GM19324 (cell line): ENCODE measurements around the gene A2M.

Source experiments
- ATAC-seq: cut with Tn5 transposase; IDR thresholded peaks from one replicate; pipeline ENCODE4 v1.9.1; 2021; ENCODE audit warnings: mild to moderate bottlenecking, moderate library complexity; ENCODE audit not compliant: unreplicated experiment, low FRiP score

Gene A2M

DNA sequence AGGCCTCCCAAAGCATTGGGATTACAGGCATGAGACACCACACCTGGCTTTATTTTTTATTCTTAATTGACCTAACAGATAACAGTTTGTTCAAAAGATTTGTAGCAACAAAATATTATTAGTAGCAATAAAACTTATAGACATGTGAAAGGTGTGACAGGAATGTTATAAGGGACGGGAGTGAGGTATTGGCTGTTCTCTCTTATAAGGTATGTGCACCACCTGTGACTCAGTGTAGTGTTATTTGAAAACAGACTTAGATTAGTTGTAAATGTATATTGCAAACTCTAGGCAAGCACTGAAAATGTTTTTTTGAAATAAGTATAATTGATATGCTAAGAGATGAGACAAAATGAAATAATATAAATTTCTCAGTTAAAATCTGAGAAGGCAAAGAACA, 68.6 kb downstream of the A2M start:
- no peak for ATAC-seq

DNA sequence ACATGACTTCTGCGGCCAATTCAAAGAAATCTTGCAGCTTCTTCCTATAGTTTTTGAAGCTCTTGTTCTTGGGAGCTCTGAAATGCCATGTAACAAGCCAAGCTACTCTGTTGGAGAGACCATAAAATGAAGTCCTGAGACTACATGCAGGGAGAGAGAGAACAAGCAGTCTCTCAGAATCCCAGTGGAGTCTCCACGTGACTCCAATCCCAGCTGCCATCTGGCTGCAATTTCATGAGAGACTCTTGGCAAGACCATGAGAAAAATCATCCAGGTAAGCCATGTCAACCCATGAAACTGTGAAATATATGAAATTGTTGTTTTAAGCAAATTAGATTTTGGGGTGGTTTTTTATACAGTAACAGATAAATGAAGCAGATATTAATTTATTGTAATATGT, 72.0 kb downstream of the A2M start:
- no peak for ATAC-seq

DNA sequence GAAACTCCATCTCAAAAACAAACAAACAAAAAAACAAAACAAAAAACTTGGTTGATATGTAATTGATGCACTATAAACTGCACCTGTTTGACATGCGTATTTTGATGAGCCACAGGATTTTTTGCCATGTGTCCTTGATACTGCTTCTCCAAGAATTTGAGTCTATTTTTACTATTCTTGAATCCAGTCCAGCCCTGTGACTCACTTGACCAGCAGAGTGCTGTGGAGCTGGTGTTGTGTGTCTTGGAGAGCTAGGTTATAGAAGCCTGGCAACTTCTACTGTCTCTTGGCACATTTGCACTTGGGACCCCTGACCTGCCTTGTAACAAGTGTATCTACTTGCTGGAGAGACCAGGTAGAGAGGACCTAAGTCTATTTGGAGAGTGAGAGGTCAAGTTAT, 74.4 kb downstream of the A2M start:
- no peak for ATAC-seq

DNA sequence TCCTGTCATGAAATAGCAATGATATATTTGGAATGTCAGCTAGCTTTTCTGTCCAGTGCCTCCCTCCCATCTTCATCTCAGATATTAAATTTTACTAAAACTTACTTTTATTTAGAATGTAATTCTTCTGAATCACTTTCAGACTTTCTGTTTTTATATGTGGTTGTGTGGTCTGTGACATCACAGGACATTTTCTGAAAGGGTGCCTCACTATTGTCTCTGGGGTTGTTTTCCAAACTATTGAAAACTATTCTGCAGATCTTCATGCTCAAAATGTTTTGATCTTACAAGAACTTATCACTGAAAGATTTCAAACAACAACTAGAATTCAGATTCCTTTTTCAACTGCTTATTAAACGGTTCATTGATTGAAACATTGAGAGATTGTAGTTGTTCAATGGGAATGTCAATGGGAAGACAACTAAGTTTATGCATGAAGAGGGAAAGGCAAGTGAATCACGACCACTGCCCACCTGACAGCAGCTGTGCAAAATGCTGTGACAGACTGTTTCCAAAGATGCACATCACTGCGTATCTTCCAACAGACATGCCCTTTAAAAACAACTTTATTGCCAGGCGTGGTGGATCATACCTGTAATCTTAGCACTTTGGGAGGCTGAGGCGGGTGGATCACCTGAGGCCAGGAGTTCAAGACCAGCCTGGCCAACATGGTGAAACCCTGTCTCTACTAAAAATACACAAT, 75.1 kb downstream of the A2M start:
- ATAC-seq, result no peak

DNA sequence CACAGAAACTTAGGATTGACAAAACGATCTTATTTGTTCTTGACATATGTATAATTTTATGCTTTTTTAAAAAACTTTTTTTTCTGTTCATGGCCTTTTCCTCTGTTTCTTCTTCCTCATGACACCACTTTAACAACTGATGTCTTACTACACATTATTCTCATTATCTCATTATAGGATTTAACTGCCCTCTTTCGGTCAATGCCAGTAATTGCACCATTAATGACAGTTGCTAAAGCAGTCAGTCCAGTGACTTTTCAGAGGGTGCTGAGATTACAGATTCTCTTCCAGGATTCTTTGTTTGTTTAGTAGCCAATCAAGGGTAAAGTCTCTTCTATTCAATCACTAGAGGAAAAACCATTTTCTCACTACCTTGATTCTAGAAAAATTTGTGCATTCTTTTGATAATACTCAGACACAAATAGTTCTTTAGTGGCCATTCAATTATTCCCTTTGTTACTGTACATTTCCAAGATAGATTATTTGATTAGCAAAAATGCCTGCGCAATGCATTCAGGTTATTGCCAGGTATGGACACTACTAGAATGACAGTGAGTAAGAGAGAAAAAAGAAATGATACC, 76.2 kb downstream of the A2M start:
- no peak for ATAC-seq

DNA sequence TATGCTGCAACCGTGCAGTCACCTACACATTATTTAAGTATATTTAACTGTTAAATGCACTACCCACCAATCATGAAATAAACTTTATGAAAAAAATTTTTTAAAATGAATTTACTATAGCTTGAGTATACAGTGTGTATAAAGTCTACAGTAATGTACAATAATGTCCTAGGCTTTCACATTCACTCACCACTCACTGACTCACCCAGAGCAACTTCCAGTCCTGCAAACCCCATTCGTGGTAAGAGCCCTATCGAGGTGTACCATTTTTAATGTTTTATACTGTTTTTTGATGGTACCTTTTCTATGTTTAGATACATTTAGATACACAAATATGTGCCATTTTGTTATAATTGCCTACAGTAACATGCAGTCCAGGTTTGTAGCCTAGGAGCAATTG, 78.3 kb downstream of the A2M start:
- ATAC-seq, result no peak

DNA sequence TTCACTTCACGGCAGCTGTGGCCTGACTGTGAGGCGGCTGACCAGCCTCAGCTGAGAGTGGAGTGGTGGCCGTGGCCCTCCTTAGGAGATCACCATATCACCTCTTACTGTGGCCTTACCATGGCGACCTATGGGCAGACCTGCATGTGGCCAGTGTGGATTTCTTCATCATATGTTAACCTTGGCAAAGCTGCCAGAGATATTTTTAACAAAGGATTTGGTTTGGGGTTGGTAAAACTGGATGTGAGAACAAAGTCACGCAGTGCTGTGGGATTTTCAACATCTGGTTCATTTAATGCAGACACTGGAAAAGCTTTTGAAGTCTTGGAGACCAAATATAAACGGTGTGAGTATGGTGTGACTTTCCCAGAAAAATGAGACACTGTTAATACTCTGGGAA, 79.5 kb downstream of the A2M start:
- ATAC-seq, result no peak

DNA sequence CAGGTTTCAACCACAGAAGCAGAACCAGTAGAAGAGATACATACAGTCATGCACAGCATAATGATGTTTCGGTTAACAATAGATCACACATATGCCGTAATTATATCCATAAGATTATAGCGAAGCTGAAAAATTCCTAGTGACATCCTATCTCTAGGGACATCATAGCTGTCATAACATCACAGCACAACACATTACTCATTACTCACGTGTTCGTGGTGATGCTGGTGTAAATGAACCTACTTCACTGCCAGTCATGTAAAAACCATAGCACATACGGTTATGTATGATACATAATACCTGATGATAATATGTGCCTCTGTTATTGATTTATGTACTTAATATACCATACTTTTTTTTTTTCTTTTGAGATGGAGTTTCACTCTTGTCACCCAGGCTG, 81.6 kb downstream of the A2M start:
- no peak for ATAC-seq

DNA sequence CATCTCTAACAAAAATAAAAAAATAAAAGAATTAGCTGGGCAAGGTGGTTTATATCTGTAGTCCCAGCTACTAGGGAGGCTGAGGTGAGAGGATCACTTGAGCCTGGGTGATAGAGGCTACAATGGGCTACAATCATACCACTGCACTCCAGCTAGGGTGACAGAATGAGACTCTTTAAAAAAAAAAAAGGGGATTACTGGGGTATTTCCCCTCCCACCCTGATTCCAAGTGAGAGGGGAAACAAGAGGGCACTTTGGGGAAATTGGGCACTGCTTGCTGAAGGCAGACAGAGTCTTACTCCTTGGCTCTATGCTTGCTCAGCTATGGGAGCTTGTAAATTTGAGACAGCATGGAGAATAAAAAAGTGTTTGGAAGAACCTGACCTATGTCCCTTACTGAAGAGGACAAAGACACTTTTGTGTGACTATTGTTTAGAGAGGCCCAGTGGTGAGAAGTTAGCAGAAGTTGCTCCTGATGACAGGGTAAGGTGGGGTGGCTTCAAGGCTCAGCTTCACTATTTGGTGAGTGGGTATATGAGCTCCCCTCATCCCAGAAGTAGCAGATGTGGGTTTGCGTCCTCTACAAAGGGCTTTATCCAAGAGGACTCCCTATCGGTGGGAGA, 82.3 kb downstream of the A2M start:
- no peak for ATAC-seq

DNA sequence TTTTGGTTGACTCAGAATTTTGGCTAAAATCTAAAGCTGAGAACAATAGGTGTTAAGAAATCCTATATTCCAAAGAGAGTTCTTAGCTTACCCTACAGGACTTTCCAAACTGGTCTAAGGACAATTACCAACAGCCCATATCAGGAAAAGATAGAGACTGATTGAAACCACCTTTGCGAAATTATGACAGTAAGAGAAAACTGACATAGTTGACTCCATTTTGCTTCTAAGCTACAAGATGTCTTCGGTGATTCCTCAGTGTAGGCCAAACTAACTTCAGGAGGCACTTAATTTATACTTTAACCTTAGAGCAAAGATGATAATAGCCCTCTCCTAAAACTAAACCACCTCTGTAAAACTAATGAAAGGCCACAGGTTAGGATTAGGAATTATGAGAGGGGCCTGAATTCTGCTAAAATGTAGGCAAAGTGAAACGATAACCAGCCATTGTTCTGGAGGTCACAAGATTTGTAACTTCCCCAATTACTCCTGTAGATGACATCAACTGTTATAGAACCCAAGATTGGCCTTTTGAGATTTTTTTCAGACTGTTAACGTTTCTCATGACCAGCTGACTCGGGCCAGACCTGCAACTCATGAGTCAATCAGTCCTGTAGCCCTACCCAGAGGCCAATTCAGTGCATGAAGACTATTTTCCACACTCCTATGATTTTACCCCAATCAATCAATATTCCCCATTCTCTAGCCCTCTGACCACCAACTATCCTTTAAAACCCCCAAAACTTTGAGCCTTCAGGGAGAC, 83.3 kb downstream of the A2M start:
- ATAC-seq, result no peak

DNA sequence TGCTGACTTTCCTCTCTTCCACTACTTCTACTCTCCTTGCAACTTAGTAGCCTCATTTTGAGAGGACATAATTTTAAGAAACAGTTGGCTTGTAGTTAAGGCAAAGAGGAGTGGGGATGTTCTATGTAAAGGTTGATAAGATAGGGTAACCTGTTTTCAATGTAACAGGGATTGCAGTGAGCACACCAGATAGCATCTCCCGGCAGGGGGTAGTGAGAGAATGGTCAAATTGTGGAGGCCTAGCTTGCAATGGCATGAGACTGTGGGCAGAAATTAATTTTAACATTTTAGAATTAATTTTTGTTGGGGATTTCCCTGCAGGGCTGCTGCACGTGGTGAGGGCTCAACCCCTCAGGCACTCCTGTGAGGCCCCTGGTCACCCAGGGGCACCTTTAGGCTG, 84.9 kb downstream of the A2M start:
- ATAC-seq, result no peak

DNA sequence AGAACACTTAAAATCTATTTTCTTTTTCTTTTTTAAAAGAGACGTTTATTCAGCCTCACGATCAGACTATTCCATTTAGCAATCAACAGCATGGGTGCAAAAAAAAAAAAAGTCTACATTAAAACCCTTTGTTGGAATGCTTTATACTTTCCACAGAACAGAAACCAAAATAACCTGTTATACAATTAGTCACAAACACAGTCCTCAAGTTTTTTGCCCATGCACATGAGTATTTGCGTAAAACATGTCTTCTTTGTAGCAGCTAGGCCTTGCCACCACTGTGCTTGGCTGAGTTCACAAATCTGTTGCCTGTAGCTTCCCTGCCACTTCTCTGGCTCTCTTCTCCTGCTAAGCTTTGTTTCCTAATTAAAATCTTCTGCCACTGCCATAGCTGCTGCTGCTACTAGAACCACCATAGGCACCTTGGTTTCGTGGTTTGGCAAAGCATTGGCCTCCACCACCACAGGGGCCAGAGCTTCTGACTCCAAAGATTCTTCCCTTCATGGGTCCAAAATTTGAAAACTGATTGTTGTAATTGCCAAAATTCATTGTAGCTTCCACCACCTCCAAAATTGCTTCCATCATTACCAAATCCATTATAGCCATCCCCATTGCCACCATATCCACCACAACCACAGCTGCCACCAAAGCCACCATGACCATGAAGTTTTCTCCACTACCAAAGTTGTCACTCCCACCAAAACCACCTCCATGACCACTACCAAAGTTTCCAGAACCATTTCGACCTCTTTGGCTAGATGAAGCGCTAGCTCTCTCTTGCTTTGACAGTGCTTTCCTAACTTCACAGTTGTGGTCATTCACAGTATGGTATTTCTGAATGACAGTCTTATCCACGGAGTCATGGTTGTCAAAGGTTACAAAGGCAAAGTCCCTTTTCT, 88.3 kb downstream of the A2M start:
- ATAC-seq, result no peak

DNA sequence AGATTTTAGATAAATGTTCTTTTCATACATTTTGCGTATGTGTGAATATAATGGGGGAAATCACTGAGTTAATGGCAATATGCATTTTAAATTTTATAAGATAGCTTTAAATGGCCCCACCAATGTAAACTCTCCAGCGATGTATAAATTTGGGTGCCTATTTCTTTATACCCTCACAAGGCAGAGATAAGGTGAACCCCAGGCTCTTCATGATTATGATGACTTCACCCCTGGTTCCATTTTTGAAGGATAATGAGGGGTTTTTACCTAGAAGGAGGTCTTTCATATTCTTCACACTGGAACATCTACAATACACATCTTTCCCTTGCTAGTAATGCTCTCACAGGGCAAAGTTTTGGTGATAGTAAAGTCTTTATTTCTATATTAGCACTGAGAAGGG, 91.2 kb downstream of the A2M start:
- ATAC-seq, result no peak

DNA sequence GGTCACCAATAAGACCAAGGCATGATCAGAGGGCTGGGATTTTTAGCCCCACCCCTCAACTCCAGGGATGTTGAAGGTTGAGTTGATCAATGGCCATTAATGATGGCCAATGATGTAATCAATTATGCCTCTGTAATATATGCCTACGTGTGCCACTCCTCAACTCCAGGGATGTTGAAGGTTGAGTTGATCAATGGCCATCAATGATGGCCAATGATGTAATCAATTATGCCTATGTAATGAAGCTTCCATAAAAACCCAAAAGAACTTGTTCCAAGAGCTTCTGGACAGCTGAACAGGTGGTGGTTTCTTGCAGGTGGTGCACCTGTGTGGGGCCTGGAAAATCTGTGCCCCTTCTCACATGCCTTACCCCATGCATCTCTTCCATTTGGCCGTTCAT, 93.1 kb downstream of the A2M start:
- ATAC-seq, result no peak
